Prostate gland (tissue), 2 donors: ENCODE results near the gene NLRC5.

Source experiments
- POLR2A ChIP-seq: fragments of 450-650 bp; IDR thresholded peaks from one replicate; pipeline ENCODE4 v1.6.1; 2016; ENCODE audit warnings: antibody characterized with exemption, mild to moderate bottlenecking
- POLR2AphosphoS5 ChIP-seq: sonication (generic); formaldehyde crosslinking; IDR thresholded peaks from one replicate; pipeline ENCODE4 v1.6.1; 2017; ENCODE audit warnings: antibody characterized with exemption
- TF ChIP-seq, protein P1 (sequence below), 4 experiments: fragments of 200-600 bp in 2 of 4; fragments of 450-650 bp in 2 of 4; sonication (generic) in 2 of 4; IDR thresholded peaks; 1 replicate in 3 of 4; 2 replicates in 1 of 4; pipeline ENCODE4 v1.5.1; 2016 to 2019; ENCODE audit warnings: antibody characterized with exemption in 4 of 4, mild to moderate bottlenecking in 2 of 4, moderate library complexity in 2 of 4

DNA sequence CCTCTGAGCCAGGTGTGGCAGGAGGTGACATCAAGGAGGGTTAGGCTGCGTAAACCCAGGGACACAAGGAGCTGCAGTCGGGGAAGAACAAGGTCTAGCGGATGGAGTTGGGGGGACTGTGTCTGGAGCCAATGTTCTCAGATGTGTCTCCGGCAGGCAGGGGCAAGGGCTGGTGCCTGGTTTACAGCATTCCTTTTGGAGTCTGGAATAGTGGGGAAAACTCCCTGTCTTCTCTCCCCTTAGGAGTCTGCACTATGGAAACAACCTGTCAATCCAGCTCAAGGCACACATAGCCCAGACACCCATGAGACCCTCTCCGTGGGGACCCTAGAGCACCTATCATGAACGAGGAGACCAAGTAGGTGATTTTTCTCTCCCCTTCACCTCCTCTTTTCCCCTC lies 27.5 kb downstream of the NLRC5 start:
- no peak for TF ChIP-seq POLR2A
- TF ChIP-seq, protein P1, sequence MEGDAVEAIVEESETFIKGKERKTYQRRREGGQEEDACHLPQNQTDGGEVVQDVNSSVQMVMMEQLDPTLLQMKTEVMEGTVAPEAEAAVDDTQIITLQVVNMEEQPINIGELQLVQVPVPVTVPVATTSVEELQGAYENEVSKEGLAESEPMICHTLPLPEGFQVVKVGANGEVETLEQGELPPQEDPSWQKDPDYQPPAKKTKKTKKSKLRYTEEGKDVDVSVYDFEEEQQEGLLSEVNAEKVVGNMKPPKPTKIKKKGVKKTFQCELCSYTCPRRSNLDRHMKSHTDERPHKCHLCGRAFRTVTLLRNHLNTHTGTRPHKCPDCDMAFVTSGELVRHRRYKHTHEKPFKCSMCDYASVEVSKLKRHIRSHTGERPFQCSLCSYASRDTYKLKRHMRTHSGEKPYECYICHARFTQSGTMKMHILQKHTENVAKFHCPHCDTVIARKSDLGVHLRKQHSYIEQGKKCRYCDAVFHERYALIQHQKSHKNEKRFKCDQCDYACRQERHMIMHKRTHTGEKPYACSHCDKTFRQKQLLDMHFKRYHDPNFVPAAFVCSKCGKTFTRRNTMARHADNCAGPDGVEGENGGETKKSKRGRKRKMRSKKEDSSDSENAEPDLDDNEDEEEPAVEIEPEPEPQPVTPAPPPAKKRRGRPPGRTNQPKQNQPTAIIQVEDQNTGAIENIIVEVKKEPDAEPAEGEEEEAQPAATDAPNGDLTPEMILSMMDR (IDR thresholded peaks at IDR 0.05): no peak
- TF ChIP-seq POLR2AphosphoS5: no peak
